SK-N-SH (cell line): ENCODE measurements around the gene MACROD2. TPM values are rescaled to one million over a fixed set of nuclear protein-coding genes. Genes with fewer than 3 reads are reported as not detected.

Experiments used
- CTCF ChIA-PET: fragments of 300-600, 350-600 bp; formaldehyde crosslinking; extraction: SDS; loops from one replicate; lab custom pipeline; 2021; lab: Yijun Ruan, JAX
- POLR2A ChIA-PET: fragments of 350-600 bp; sonication (Branson Sonifier 250); formaldehyde crosslinking; extraction: SDS; loops from one replicate; lab custom pipeline; 2020; ENCODE audit warnings: antibody characterized with exemption, inconsistent platforms; lab: Yijun Ruan, JAX
- DNase-seq: peaks from one replicate; pipeline ENCODE4 v3.0.0; 2012
- H2AFZ ChIP-seq: fragments of 200-600 bp; sonication (generic); 2 replicates; pipeline ENCODE4 v1.8.1; 2016; ENCODE audit warnings: antibody characterized with exemption, mild to moderate bottlenecking, low read depth
- H3F3A ChIP-seq: fragments of 200-600 bp; sonication (generic); replicated peaks from 2 replicates; pipeline ENCODE3; 2016; ENCODE audit warnings: antibody characterized with exemption, mild to moderate bottlenecking; ENCODE audit not compliant: insufficient read depth
- H3K27ac ChIP-seq, 2 experiments: fragments of 200-500 bp in 1 of 2; fragments of 200-600 bp in 1 of 2; sonication (Bioruptor generic) in 1 of 2; sonication (generic), shearing (Covaris generic) in 1 of 2; 2 replicates each; pipeline versions ENCODE4 v1.5.1 to v1.6.1; 2014 to 2016; ENCODE audit warnings: low read depth in 2 of 2, inconsistent platforms in 1 of 2, low read length in 1 of 2, mild to moderate bottlenecking in 1 of 2, mixed read lengths in 1 of 2
- H3K27me3 ChIP-seq: fragments of 200-600 bp; sonication (generic), shearing (Covaris generic); 2 replicates; pipeline ENCODE4 v1.6.1; 2016; ENCODE audit warnings: mixed run types; ENCODE audit not compliant: insufficient read depth
- H3K36me3 ChIP-seq, 2 experiments: fragments of 200-500 bp in 1 of 2; fragments of 200-600 bp in 1 of 2; sonication (Bioruptor generic) in 1 of 2; sonication (generic) in 1 of 2; replicated peaks in 1 of 2; 2 replicates each; pipeline versions ENCODE3 to v1.5.1; 2014 to 2016; ENCODE audit warnings: low read length in 1 of 2, mild to moderate bottlenecking in 1 of 2; ENCODE audit not compliant: insufficient read depth in 2 of 2, control insufficient read depth in 1 of 2
- H3K4me1 ChIP-seq, 2 experiments: fragments of 200-500 bp in 1 of 2; fragments of 200-600 bp in 1 of 2; sonication (Bioruptor generic) in 1 of 2; sonication (generic), shearing (Covaris generic) in 1 of 2; 2 replicates each; pipeline versions ENCODE4 v1.5.1 to v1.6.1; 2014 to 2016; ENCODE audit warnings: low read depth in 1 of 2, low read length in 1 of 2, mixed run types in 1 of 2; ENCODE audit not compliant: insufficient read depth in 2 of 2, control insufficient read depth in 1 of 2
- H3K4me2 ChIP-seq: fragments of 200-600 bp; sonication (generic), shearing (Covaris generic); 2 replicates; pipeline ENCODE4 v1.6.1; 2017; ENCODE audit warnings: mixed run types
- H3K4me3 ChIP-seq, 2 experiments: fragments of 200-500 bp in 1 of 2; fragments of 200-600 bp in 1 of 2; sonication (Bioruptor generic) in 1 of 2; sonication (generic), shearing (Covaris generic) in 1 of 2; 2 replicates each; pipeline versions ENCODE4 v1.5.1 to v1.8.1; 2014 to 2016; ENCODE audit warnings: low read depth in 2 of 2, inconsistent platforms in 1 of 2, low read length in 1 of 2, mild to moderate bottlenecking in 1 of 2, mixed read lengths in 1 of 2, moderate library complexity in 1 of 2
- H3K79me2 ChIP-seq: fragments of 200-600 bp; sonication (generic); 2 replicates; pipeline ENCODE4 v1.8.1; 2017; ENCODE audit warnings: mild to moderate bottlenecking; ENCODE audit not compliant: insufficient read depth
- H3K9ac ChIP-seq: fragments of 200-600 bp; sonication (generic); 2 replicates; pipeline ENCODE4 v1.6.1; 2017; ENCODE audit warnings: mixed run types
- H3K9me2 ChIP-seq: fragments of 200-600 bp; sonication (generic); 2 replicates; pipeline ENCODE4 v1.6.1; 2017; ENCODE audit warnings: mixed run types
- H3K9me3 ChIP-seq: fragments of 200-600 bp; sonication (generic); 2 replicates; pipeline ENCODE4 v1.6.1; 2017; ENCODE audit warnings: mixed run types, mild to moderate bottlenecking, moderate library complexity
- H4K20me1 ChIP-seq: fragments of 200-600 bp; sonication (generic); 2 replicates; pipeline ENCODE4 v1.6.1; 2017; ENCODE audit warnings: mild to moderate bottlenecking, mixed run types; ENCODE audit not compliant: insufficient read depth
- EZH2phosphoT487 ChIP-seq: fragments of 200-600 bp; sonication (generic); IDR thresholded peaks from 2 replicates; pipeline ENCODE4 v1.6.1; 2017; ENCODE audit warnings: low read depth, mixed run types, mild to moderate bottlenecking, antibody characterized with exemption, moderate library complexity, borderline replicate concordance
- FOXM1 ChIP-seq: IDR thresholded peaks from 2 replicates; pipeline ENCODE4 v1.4.0; 2012; ENCODE audit warnings: low read depth, mild to moderate bottlenecking
- GABPA ChIP-seq: IDR thresholded peaks from 2 replicates; pipeline ENCODE4 v1.4.0; 2012; ENCODE audit warnings: low read depth, mild to moderate bottlenecking
- GATA2 ChIP-seq: sonication (generic); formaldehyde crosslinking; IDR thresholded peaks from 2 replicates; pipeline ENCODE4 v1.5.0; 2020; ENCODE audit warnings: mild to moderate bottlenecking, missing genetic modification reagents
- IRF3 ChIP-seq: fragments of 150-350 bp; IDR thresholded peaks from 2 replicates; pipeline ENCODE4 v1.6.1; 2016; ENCODE audit warnings: mild to moderate bottlenecking, low read depth, low read length
- MEF2A ChIP-seq: IDR thresholded peaks from 2 replicates; pipeline ENCODE4 v1.4.0; 2012; ENCODE audit warnings: low read depth, borderline replicate concordance
- MXI1 ChIP-seq: IDR thresholded peaks from 2 replicates; pipeline ENCODE4 v1.6.1; 2012; ENCODE audit warnings: mild to moderate bottlenecking, low read depth, low read length, improper control_type of control experiment
- NFIC ChIP-seq: IDR thresholded peaks from 2 replicates; pipeline ENCODE4 v1.4.0; 2012; ENCODE audit warnings: borderline replicate concordance
- NRF1 ChIP-seq: IDR thresholded peaks from 2 replicates; pipeline ENCODE4 v1.6.1; 2012; ENCODE audit warnings: low read depth, mild to moderate bottlenecking, low read length
- RCOR1 ChIP-seq: fragments of 150-350 bp; IDR thresholded peaks from 2 replicates; pipeline ENCODE4 v1.6.1; 2017; ENCODE audit warnings: antibody characterized with exemption, low read length
- RXRA ChIP-seq: IDR thresholded peaks from 2 replicates; pipeline ENCODE4 v1.4.0; 2012; ENCODE audit warnings: low read depth, mild to moderate bottlenecking, borderline replicate concordance
- TCF12 ChIP-seq: IDR thresholded peaks from 2 replicates; pipeline ENCODE4 v1.4.0; 2012
- ZBTB33 ChIP-seq: IDR thresholded peaks from 2 replicates; pipeline ENCODE4 v1.4.0; 2012; ENCODE audit warnings: low read depth, borderline replicate concordance
- WGBS: methylation state at CpG from one replicate; pipeline ENCODE4 v1.1.6; 2017; ENCODE audit warnings: low lambda C conversion rate; 5-methylcytosine and 5-hydroxymethylcytosine counted together
- polyA plus RNA-seq, 3 experiments: library from polyadenylated mRNA; depleted of rRNA; stranded (reverse); fragments of >200 nt; gene quantifications; 2 replicates each; pipeline ENCODE4 v1.2.3, GENCODE V29; 2012
- TF ChIP-seq, protein P1 (sequence below): IDR thresholded peaks from 2 replicates; pipeline ENCODE4 v1.6.1; 2012; ENCODE audit warnings: mild to moderate bottlenecking, low read depth, low read length, moderate library complexity

MACROD2 gene
- polyA plus RNA-seq, 1 of the 3 experiments (the other 2 are of a cell fraction) = 0.33 TPM

- TF ChIP-seq ZBTB33 (no peak), MEF2A (no peak), NFIC (no peak), GABPA (no peak), RXRA (no peak), EZH2phosphoT487 (no peak), IRF3 (no peak), NRF1 (no peak), FOXM1 (no peak)
- TF ChIP-seq, protein P1, sequence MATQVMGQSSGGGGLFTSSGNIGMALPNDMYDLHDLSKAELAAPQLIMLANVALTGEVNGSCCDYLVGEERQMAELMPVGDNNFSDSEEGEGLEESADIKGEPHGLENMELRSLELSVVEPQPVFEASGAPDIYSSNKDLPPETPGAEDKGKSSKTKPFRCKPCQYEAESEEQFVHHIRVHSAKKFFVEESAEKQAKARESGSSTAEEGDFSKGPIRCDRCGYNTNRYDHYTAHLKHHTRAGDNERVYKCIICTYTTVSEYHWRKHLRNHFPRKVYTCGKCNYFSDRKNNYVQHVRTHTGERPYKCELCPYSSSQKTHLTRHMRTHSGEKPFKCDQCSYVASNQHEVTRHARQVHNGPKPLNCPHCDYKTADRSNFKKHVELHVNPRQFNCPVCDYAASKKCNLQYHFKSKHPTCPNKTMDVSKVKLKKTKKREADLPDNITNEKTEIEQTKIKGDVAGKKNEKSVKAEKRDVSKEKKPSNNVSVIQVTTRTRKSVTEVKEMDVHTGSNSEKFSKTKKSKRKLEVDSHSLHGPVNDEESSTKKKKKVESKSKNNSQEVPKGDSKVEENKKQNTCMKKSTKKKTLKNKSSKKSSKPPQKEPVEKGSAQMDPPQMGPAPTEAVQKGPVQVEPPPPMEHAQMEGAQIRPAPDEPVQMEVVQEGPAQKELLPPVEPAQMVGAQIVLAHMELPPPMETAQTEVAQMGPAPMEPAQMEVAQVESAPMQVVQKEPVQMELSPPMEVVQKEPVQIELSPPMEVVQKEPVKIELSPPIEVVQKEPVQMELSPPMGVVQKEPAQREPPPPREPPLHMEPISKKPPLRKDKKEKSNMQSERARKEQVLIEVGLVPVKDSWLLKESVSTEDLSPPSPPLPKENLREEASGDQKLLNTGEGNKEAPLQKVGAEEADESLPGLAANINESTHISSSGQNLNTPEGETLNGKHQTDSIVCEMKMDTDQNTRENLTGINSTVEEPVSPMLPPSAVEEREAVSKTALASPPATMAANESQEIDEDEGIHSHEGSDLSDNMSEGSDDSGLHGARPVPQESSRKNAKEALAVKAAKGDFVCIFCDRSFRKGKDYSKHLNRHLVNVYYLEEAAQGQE = no peak
- Histone ChIP-seq H3K9me2 (no peaks in the 10 kb centered on the region), H3K27ac (no peak overlapping the region), H3K36me3 (no peaks in the 10 kb centered on the region), H3K9ac (no peak overlapping the region), H2AFZ (no peak overlapping the region), H3K27me3 (no peaks in the 10 kb centered on the region), H3K4me3 (no peak overlapping the region), H3K79me2 (no peaks in the 10 kb centered on the region), H3K9me3 (no peaks in the 10 kb centered on the region), H4K20me1 (no peaks in the 10 kb centered on the region), H3F3A (no peaks in the 10 kb centered on the region), H3K4me1 (no peaks in the 10 kb centered on the region), H3K4me2 (no peak overlapping the region)
- ChIA-PET POLR2A (no interaction called here), CTCF (no interaction called here)
- 63% methylated on average over 2 of the region's 2 CpGs for WGBS
- DNase-seq = no peak
Observed at GRCh38 chr20:15185913-15186312, 1190.6 kb downstream of the MACROD2 start.

- CTCF ChIA-PET = no interaction called here
Observed at GRCh38 chr20:15187612-15188011, 1192.3 kb downstream of the MACROD2 start.

More at GRCh38 chr20:15187612-15188011, 1192.3 kb downstream of the MACROD2 start:
- H4K20me1 ChIP-seq = no peaks in the 10 kb centered on the region
- H3F3A ChIP-seq = no peaks in the 10 kb centered on the region
- no peak overlapping the region for H2AFZ ChIP-seq
- TF ChIP-seq MXI1 (no peak), ZBTB33 (no peak), RCOR1 (no peak), GATA2 (CRISPR knock-in tag) (no peak), TCF12 (no peak)
- TF ChIP-seq, protein P1 = no peak
- H3K27ac ChIP-seq = no peak overlapping the region
- no peak overlapping the region for H3K4me2 ChIP-seq
- WGBS = 59% methylated on average over 1 of the region's 1 CpG
- no peak overlapping the region for H3K9ac ChIP-seq
- peaks cover 0 to 2% of the 10 kb centered on the region in 2 experiments; a peak in 1 of 4 replicates for H3K4me1 ChIP-seq
- DNase-seq = no peak
- H3K9me2 ChIP-seq = no peaks in the 10 kb centered on the region
- H3K27me3 ChIP-seq = no peaks in the 10 kb centered on the region
- no peak overlapping the region for H3K4me3 ChIP-seq
- H3K36me3 ChIP-seq = no peaks in the 10 kb centered on the region
- H3K79me2 ChIP-seq = no peaks in the 10 kb centered on the region
- no peaks in the 10 kb centered on the region for H3K9me3 ChIP-seq
- POLR2A ChIA-PET = no interaction called here
